OCI-LY1 (cell line): ENCODE measurements around the gene AFDN.

ENCODE experiments used
- EZH2 ChIP-seq: fragments of 200-600 bp; sonication (generic), shearing (Covaris generic); IDR thresholded peaks from 2 replicates; pipeline ENCODE4 v1.8.0; 2017; ENCODE audit warnings: borderline replicate concordance, mixed run types, mild to moderate bottlenecking, antibody characterized with exemption, low read length, moderate library complexity, mixed read lengths
- TF ChIP-seq, protein P1 (sequence below): fragments of 200-600 bp; sonication (generic), shearing (Covaris generic); IDR thresholded peaks from 2 replicates; pipeline ENCODE4 v1.5.1; 2017; ENCODE audit warnings: mild to moderate bottlenecking, antibody characterized with exemption, low read length, moderate library complexity, mixed read lengths

DNA sequence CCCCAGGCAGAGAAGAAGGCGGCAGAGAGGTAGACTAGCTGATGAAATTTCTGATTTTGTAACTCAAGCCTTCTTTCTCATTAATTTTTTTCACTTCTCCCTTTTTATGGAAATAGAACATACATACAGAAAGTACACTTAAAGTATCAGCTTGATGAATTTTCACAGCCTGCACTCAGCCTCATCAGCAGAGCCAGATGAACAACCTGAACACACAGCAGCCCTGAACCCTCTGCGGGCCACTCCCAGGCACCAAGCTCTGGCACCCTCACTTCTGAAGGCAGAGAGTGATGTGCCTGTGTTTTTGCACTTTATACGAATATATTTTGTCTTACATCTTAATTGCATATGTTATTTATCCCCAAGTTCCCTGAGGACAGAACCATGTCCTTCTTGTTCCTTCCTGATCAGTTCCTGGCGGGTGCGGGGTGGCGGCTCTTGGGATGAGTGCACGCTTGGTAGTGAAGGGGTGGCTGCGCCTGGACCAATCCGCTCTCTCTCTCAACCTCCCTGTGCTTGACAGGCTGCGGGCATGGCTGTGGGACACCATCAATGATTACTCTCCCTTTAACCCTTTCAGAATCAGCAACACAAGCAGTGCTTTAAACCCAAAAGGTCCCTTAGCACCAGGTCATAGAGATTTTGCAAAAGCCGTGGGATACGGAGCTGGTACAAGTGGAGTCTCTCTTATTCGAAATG is 34.8 kb upstream of the AFDN start:
- TF ChIP-seq, protein P1, sequence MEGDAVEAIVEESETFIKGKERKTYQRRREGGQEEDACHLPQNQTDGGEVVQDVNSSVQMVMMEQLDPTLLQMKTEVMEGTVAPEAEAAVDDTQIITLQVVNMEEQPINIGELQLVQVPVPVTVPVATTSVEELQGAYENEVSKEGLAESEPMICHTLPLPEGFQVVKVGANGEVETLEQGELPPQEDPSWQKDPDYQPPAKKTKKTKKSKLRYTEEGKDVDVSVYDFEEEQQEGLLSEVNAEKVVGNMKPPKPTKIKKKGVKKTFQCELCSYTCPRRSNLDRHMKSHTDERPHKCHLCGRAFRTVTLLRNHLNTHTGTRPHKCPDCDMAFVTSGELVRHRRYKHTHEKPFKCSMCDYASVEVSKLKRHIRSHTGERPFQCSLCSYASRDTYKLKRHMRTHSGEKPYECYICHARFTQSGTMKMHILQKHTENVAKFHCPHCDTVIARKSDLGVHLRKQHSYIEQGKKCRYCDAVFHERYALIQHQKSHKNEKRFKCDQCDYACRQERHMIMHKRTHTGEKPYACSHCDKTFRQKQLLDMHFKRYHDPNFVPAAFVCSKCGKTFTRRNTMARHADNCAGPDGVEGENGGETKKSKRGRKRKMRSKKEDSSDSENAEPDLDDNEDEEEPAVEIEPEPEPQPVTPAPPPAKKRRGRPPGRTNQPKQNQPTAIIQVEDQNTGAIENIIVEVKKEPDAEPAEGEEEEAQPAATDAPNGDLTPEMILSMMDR: no peak
- TF ChIP-seq EZH2: no peak
